Mucosa of descending colon (tissue), 3 donors: ENCODE measurements around the gene CLEC4M. TPM values are rescaled to one million over a fixed set of nuclear protein-coding genes. Genes with fewer than 3 reads are reported as not detected.

Experiments used
- ATAC-seq: fragments of 200-7000 bp; cut with Tn5 transposase; one replicate; pipeline ENCODE4 v1.9.1; 2020; ENCODE audit warnings: mild to moderate bottlenecking, moderate library complexity
- DNase-seq, 3 donors: peaks; one replicate each; pipeline ENCODE4 v3.0.0-alpha.2; 2020
- H3K36me3 ChIP-seq: fragments of 200-600 bp; one replicate; pipeline ENCODE4 v1.8.0; 2021; ENCODE audit warnings: low read depth, mild to moderate bottlenecking
- H3K4me1 ChIP-seq: fragments of 200-600 bp; one replicate; pipeline ENCODE4 v1.8.0; 2021; ENCODE audit warnings: low read depth, mild to moderate bottlenecking
- H3K4me3 ChIP-seq: fragments of 200-600 bp; one replicate; pipeline ENCODE4 v1.8.0; 2021; ENCODE audit warnings: mild to moderate bottlenecking
- H3K9me3 ChIP-seq: fragments of 200-600 bp; one replicate; pipeline ENCODE4 v1.8.0; 2021; ENCODE audit warnings: mild to moderate bottlenecking
- intact Hi-C, 2 donors: fragments of 100-400 bp; cut with DNase I in 1 of 2; cut with micrococcal nuclease in 1 of 2; formaldehyde crosslinking; loops; one replicate each; pipeline versions ENCODE4 v1.11.0 to v1.11.1; 2022; cut with DNase I, micrococcal nuclease
- total RNA-seq, 3 donors: library from RNA; stranded (reverse); fragmentation: NEBNext Ultra II Directional in 2 of 3; extraction: Animal tissue kit (Norgen Biotek cat#: 25700) in 2 of 3; gene quantifications; one replicate each; pipeline versions ENCODE4 v1.2.1 to v1.2.4, GENCODE V29; 2021 to 2023
- TF ChIP-seq, protein P1 (sequence below): fragments of 200-600 bp; IDR thresholded peaks from one replicate; pipeline ENCODE4 v1.8.0; 2022; ENCODE audit warnings: antibody characterized with exemption, mild to moderate bottlenecking
- donor health status: DM: no; HTN: no; CAD: no; lungs with moderate emphysema.
- donor health status: DM: no; HTN: no; CAD: no.
- donor health status: DM: no; HTN: yes; CAD: no.

CLEC4M gene
- total RNA-seq, 3 donors from 2014 or later: not detected

DNA sequence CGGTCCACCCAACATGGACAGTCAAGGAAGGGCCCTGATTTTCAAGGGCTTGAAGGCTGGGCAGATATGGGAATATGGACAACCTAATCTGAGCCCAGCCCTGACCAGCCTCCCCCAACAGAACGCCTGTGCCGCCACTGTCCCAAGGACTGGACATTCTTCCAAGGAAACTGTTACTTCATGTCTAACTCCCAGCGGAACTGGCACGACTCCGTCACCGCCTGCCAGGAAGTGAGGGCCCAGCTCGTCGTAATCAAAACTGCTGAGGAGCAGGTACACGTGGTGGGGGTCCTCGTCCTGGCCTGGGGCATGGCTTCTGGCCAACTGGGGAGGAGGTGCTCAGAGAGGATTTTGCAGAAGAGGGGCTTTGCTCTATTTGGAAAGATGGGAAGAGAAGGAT lies 3.5 kb downstream of the CLEC4M start:
- DNase-seq: no peak
- intact Hi-C loops: no loop called here

DNA sequence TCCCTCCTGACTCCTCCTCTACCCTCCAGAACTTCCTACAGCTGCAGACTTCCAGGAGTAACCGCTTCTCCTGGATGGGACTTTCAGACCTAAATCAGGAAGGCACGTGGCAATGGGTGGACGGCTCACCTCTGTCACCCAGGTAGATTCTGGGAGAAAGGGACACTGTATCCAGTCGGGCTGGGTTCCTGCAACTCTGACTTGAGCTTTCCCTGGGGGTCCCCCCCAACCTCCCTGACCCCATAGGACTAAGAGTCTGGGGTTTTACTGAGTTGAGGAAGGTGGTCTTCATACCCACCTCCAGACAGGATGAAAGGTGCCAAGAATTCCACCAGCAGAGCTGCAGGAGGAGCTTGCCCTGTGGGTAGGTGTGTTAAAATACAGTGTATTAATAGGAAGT lies 4.4 kb downstream of the CLEC4M start:
- DNase-seq (no peak), ATAC-seq (no peak)
- Histone ChIP-seq H3K4me3 (no peak overlapping the region), H3K4me1 (no peaks in the 10 kb centered on the region), H3K9me3 (no peaks in the 10 kb centered on the region), H3K36me3 (no peaks in the 10 kb centered on the region)
- TF ChIP-seq, protein P1, sequence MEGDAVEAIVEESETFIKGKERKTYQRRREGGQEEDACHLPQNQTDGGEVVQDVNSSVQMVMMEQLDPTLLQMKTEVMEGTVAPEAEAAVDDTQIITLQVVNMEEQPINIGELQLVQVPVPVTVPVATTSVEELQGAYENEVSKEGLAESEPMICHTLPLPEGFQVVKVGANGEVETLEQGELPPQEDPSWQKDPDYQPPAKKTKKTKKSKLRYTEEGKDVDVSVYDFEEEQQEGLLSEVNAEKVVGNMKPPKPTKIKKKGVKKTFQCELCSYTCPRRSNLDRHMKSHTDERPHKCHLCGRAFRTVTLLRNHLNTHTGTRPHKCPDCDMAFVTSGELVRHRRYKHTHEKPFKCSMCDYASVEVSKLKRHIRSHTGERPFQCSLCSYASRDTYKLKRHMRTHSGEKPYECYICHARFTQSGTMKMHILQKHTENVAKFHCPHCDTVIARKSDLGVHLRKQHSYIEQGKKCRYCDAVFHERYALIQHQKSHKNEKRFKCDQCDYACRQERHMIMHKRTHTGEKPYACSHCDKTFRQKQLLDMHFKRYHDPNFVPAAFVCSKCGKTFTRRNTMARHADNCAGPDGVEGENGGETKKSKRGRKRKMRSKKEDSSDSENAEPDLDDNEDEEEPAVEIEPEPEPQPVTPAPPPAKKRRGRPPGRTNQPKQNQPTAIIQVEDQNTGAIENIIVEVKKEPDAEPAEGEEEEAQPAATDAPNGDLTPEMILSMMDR: no peak
- intact Hi-C loops: no loop called here

More for the DNA sequence above, 3.5 kb downstream of the CLEC4M start:
- TF ChIP-seq, protein P1: no peak
- Histone ChIP-seq H3K9me3 (no peaks in the 10 kb centered on the region), H3K4me3 (no peak overlapping the region), H3K36me3 (no peaks in the 10 kb centered on the region), H3K4me1 (no peaks in the 10 kb centered on the region)
- ATAC-seq: no peak

DNA sequence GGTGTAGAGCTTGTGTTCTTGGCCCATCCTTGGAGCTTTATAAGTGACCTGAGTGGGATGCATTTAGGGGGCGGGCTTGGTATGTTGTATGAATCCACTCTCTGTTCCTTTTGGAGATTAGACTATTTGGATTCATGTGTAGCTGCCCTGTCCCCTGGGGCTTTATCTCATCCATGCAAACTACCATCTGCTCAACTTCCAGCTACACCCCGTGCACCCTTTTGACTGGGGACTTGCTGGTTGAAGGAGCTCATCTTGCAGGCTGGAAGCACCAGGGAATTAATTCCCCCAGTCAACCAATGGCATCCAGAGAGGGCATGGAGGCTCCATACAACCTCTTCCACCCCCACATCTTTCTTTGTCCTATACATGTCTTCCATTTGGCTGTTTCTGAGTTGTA lies 6.1 kb downstream of the CLEC4M start:
- intact Hi-C loops: loop anchor here in 1 of 2 donors (2.0 kb wide), 1 partner anchor 36 kb away; no protein-coding TSS in a partner anchor

DNA sequence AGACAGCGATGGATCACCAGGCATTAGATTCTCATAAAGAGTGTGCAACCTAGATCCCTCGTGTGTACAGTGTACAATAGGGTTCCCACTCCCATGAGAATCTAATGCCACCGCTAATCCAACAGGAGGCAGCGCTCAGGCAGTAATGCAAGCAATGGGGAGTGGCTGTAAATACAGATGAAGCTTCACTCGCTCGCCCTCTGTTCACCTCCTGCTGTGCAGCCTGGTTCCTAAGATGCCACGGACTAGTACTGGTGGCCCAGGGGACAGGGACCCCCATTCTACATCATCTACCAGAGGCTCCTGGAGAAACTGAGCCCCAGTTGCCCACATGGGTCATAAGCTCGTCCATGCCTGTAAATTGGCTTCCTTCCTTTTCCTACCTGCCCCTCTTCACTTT lies 8.0 kb downstream of the CLEC4M start:
- ATAC-seq (no peak), DNase-seq (no peak)
- Histone ChIP-seq H3K4me3 (no peak overlapping the region), H3K36me3 (no peaks in the 10 kb centered on the region), H3K9me3 (no peaks in the 10 kb centered on the region), H3K4me1 (no peaks in the 10 kb centered on the region)
- TF ChIP-seq, protein P1: no peak
- intact Hi-C loops: no loop called here

More for the DNA sequence above, 6.1 kb downstream of the CLEC4M start:
- no peak for ATAC-seq
- H3K9me3 ChIP-seq: no peaks in the 10 kb centered on the region
- TF ChIP-seq, protein P1: no peak
- H3K4me3 ChIP-seq: no peak overlapping the region
- no peaks in the 10 kb centered on the region for H3K36me3 ChIP-seq
- H3K4me1 ChIP-seq: no peaks in the 10 kb centered on the region
- no peak for DNase-seq

DNA sequence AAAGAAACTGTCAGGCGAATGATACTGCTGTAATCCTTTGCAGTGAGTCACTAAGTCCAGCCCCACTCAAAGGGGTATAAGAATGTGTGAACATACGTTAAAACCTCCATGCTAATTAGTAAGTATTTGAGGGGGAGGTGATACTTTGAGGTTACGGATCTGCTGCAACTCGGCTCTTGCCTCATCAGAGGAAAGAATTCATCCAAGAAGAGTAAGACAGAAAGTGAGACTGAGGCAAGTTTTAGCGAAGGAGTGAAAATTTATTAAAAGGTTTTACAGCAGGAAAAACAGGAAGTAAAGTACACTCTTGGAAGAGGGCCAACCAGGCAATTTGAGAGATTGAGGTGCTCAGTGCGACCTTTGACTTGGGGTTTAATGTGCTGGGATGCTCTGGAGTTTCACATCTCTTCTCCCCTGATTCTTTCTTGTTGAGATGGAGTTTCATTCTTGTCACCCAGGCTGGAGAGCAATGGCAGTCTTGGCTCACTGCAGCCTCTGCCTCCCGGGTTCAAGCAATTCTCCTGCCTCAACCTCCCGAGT lies 9.8 kb downstream of the CLEC4M start:
- no peaks in the 10 kb centered on the region for H3K9me3 ChIP-seq
- H3K4me3 ChIP-seq: no peak overlapping the region
- intact Hi-C loops: no loop called here
- H3K4me1 ChIP-seq: no peaks in the 10 kb centered on the region
- TF ChIP-seq, protein P1: no peak
- no peaks in the 10 kb centered on the region for H3K36me3 ChIP-seq
- no peak for DNase-seq
- ATAC-seq: peak; percentile 46

DNA sequence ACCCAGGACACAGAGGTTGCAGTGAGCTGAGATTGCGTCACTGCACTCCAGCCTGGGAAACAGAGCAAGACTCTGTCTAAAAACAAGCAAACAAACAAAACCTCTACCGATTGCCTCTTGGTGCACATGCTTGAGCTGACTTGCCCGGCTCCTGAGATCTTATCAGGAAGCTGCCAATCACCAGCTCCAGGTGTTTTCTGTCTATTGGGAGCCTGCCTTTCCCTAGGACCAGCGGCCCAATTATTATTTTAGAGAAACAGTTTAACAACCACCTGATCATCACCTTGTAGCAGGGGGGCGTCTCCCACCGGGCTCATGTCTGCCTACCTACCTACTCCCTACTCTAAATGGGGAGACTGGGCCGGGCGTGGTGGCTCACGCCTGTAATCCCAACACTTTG lies 10.8 kb downstream of the CLEC4M start:
- H3K4me3 ChIP-seq: no peak overlapping the region
- no peak for DNase-seq
- no peaks in the 10 kb centered on the region for H3K4me1 ChIP-seq
- intact Hi-C loops: no loop called here
- no peaks in the 10 kb centered on the region for H3K36me3 ChIP-seq
- no peak for ATAC-seq
- TF ChIP-seq, protein P1: no peak
- H3K9me3 ChIP-seq: no peaks in the 10 kb centered on the region
